Esophagus mucosa (tissue), 1 donor: ENCODE measurements around the gene USF2. TPM values are rescaled to one million over a fixed set of nuclear protein-coding genes. Genes with fewer than 3 reads are reported as not detected.
A peak's percentile ranks its signal among the peaks of the same experiment; 100 is the strongest.
"Not testable (repeated sequence)": the region's sequence is repeated elsewhere in the genome, so short reads cannot be mapped to it uniquely, and the experiment has no call there.

ENCODE experiments used
- ATAC-seq: fragments of 200-7000 bp; cut with Tn5 transposase; one replicate; pipeline ENCODE4 v1.9.1; 2020
- total RNA-seq: library from RNA; stranded (reverse); gene quantifications from one replicate; pipeline ENCODE4 v1.2.4, GENCODE V29; 2023
- donor health status: DM: yes; HTN: yes; CAD: no.

USF2 gene
- total RNA-seq, 1 donor from 2014 or later: 72.3 TPM

DNA sequence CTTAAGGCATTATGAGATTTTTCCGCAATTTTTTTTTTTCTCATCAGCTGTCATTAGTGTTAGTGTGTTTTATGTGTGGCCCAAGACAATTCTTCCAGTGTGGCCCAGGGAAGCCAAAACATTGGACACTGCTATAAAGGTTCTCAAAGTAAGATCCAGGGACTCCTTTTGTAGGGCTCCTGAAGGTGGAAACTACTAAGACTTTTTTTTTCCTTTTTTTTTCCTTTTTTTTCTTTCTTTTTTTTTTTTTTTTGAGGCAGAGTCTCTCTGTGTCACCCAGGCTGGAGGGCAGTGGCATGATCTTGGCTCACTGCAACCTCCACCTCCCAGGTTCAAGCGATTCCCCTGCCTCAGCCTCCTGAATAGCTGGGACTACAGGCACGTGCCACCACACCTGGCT, 16.7 kb downstream of the USF2 start:
- ATAC-seq: not testable (repeated sequence)

DNA sequence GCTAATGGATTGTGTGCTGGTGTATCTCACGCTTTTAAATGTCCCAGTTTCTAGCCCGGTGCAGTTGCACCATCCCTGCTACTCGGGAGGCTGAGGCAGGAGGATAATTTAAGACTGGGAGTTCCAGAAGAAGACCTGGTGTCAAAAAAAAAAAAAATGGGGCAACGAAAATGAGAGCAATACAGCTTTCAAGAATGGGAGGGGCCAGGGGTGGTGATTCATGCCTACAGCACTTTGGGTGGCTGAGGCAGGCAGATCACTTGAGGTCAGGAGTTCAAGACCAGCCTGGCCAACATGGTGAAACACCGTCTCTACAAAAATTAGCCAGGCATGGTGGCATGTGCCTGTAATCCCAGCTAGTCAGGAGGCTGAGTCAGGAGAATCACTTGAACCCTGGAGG, 17.3 kb downstream of the USF2 start:
- ATAC-seq: not testable (repeated sequence)

DNA sequence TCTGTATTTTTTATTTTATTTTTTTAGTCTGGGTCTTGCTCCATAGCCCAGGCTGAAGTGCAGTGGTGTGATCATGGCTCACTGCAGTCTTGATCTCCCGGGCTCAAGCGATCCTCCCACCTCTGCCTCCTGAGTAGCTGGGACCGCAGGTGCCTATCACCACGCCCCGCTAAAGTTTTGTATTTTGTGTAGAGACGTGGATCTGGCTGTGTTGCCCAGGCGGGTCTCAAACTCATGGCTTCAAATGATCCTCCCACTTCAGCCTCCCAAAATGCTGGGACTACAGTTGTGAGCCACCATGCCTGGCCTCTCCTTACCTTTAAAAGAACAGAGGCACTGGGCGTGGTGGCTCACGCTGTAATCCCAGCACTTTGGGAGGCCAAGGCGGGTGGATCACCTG, 19.0 kb downstream of the USF2 start:
- ATAC-seq: no peak

DNA sequence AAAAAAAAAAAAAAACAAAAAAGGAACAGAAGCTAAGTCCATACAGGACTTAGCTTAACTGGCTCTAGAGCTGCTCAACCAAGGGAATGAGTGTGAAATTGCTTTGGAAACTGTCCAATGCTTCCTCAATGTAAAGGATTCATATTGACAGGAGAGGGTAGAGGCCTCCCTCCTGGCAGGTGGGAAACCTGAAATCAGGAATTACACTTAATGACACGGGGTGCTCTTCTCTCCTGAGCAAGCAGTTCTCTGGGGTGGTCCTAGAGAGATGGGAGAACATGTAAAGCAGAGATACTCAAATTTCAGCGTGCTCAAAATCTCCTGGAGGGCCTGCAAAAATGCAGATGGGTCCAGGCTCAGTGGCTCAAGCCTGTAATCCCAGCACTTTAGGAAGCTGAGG, 19.6 kb downstream of the USF2 start:
- ATAC-seq: no peak

DNA sequence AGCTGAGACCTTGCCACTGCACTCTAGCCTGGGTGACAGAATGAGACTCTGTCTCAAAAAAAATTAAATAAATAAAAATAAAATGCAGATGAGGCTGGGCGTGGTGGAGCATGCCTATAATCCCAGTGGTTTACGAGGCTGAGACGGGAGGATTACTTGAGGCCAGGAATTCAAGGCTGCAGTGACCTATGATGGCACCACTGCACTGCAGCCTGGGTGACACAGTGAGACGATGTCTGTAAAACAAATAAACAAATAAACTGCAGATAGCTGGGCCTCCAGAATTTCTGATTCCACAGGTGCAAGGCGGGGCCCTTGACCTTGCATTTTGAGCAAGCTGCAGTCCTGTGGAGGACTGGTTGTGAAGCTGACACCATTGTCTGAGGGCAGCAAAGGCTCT, 20.1 kb downstream of the USF2 start:
- ATAC-seq: no peak

DNA sequence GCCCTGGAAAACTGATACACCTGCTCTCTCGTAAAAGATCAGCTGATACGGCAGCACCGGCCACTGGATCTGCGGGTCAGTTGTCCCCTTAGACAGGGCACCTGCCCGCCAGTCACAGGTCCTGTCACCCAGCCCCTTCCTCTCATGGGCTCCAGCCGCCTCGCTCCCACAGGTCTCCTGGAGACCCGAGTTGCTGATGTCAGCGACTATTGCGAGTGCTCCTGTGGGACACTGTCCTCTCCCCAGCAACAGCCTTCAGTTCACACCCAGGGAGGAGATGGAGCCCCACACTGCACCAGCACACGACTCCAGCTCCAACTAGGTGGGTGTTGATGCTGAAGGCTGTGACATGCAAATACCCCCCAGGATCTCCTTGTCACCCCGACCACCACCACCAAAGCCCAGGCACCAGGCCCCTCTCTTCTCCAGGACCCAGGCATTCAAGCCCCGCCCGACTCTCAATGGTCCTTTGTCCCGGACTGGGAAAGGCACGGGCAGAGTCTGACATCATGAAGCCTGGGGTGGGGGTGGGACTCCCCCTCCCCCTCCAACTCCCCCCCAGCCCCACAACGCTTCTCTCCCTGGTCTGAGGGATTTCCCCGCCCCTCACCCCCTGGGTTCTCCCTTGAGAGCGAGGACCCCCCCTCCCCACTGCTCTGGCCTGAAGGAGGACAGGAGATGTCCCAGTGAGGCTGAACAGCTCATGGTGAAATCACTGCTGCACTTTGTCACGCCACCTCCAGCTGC, 21.8 kb downstream of the USF2 start:
- ATAC-seq: no peak

DNA sequence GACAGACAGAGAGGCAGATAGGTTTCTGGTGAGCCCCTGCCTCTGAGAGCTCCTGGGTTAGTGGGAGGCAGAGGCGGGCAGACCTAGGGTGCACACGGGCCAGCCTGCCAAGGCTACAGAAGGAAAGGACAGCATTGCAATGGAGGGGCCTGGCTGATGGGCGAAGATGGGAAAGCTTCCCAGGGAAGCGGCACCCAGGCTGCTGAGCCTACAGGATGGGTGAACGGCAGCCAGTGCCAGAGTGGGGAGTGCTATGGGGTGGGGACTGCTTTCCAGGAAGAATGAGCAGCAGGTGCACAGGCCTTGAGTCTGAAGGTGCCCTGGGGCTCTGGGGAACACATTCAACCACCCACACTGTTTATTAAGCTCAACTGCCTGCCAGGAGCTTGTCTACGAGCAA, 22.5 kb downstream of the USF2 start:
- ATAC-seq: peak; percentile 34

DNA sequence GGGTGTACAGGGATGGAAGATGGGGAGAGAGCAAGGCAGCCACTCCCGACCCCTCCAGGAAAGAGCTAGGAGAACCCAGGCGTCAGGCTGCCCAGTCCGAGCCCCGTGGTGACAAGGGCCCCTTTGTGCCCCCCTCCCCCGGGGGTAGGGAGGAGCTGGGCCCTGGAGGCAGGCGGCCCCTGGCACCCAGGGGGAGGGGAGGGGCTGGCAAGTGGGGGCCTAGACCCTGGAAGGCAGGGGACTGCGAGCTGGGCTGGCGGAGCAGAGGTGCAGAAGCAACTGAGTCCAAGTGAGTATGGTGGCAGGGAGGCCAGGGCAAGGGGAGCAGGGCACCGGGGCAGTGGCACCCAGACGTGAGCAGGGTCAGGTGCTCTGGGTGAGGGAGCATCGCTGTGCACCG, 23.2 kb downstream of the USF2 start, which contains the start of gene MAG:
Gene MAG, plus strand, starts transcription at position 246 of the 400 bp plus-strand sequence. CDS start 3,248 bp downstream, outside the sequence.
- no peak for ATAC-seq

DNA sequence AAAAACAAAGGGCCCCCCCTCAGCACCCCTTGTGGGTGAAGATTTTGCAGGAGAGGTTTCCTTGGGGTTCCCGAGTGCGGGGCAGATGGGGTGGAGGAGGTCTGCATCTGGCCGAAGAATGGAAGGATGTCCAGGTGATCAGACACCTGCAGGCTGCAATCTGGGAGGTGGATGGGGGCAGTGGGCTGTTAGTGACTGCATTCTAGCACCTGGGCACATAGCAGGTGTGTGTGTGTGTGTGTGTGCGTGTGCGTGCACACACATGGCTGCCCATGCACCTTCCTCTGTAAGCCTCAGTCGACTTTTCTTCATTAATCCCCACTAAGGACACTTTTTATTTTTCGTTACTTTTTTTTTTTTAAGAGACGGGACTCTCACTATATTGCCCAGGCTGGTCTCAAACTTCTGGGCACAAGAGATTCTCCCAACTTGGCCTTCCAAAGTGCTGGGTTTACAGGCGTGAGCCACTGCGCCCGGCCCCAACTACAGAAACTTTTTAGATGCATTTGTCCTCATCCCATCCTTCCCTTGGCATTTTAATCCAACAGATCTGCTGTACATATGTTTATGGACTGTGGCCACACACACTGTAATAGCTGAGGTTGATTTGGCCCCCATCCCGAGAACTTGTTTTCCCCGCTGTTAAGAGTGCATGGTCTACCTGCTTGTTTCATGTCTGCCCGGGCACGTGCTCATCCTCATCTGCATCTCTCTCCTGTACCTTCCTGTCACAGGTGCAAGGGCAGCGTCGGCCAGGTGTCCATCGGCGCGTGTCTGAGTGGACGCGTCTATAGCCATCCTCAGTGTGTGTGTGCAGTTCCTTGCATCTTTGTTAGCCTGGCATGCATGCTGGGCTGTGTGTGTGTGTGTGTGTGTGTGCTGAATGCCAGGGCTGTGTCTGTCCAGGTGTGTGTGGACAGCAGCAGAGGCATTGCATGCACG, 23.9 kb downstream of the USF2 start:
- no peak for ATAC-seq

DNA sequence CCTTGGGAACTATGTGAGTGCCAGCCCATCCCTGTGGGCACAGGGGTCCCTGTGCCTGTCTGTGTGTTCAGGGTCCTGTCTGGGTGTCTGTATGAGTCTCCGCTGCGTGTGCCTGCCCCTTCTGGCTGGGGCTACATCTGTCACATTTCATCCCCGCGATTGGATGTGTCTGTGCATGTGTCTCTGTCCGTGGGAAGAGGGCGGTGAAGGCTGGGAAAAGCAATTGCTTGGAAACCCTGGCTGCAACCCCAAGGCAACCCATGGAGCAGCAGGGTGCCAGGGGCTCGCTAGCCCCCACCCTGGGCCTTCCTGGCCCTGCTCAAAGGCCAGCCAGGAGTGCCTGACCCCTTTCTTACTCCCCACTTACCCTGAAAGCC, 24.6 kb downstream of the USF2 start:
- ATAC-seq: no peak

DNA sequence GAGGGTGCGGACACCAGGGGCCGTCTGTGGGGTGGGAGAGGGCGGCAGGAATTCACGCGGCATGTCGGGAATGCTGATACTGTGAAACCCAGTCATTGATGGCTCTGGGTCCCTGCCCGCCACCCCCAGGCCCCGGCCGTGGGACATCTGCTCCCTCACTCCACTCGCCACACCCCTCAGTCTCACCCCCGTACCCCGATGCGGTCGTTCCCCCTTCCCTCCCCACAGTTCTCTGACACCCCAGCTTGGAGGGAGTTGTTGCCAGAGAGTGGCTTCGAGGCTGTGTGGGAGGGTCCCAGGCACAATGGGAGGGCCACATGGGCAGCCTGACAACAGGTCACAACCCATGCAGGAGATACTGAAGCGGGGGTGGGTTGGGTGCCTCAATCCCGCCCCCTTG, 25.0 kb downstream of the USF2 start:
- ATAC-seq: no peak

DNA sequence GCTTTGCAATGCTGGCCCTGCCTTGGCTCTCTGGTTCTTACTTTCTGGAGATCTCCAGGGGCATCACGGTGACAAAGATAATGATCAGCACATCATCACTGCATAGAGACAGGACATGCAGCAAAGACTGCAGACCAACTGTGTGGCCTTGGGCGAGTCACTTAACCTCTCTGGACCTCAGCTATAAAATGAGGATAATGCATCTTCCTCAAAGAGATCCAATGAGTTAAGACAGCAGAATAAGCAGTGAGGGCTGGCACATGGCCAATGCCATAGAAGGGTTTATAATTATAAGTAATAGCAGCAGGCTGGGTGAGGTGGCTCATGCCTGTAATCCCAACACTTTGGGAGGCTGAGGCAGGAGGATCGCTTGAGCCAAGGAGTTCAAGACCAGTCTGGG, 25.6 kb downstream of the USF2 start:
- no peak for ATAC-seq

DNA sequence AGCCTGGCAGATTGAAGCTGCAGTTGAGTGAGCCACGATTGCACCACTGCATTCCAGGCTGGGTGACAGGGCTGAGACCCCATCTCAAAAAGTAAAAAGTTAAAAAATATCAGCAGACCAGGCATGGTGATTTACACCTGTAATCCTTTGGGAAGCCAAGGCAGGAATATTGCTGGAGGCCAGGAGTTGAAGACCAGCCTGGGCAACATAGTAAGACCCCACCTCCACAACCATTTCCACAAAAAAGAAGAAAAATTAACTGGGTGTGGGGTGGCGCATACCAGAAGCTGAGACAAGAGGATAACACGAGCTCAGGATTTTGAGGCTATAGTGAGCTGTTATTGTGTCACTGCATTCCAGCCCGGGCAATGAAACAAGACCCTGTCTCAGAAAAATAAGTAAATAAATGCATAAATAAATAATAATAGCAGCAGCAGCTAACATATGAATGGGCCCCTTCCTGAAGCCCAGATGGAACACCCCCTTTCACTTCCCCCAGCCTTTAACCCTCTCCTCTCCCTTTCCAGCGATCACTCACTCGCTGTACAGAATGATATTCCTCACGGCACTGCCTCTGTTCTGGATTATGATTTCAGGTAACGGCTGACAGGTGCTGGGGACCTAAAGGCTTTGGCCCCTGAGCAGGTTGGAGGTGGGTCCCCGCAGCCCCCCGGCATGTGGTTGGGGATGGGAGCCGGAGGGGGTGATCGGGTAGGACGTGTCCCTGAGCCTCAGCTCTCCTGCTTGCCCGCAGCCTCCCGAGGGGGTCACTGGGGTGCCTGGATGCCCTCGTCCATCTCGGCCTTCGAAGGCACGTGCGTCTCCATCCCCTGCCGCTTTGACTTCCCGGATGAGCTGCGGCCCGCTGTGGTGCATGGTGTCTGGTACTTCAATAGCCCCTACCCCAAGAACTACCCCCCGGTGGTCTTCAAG, 26.4 kb downstream of the USF2 start:
- no peak for ATAC-seq

DNA sequence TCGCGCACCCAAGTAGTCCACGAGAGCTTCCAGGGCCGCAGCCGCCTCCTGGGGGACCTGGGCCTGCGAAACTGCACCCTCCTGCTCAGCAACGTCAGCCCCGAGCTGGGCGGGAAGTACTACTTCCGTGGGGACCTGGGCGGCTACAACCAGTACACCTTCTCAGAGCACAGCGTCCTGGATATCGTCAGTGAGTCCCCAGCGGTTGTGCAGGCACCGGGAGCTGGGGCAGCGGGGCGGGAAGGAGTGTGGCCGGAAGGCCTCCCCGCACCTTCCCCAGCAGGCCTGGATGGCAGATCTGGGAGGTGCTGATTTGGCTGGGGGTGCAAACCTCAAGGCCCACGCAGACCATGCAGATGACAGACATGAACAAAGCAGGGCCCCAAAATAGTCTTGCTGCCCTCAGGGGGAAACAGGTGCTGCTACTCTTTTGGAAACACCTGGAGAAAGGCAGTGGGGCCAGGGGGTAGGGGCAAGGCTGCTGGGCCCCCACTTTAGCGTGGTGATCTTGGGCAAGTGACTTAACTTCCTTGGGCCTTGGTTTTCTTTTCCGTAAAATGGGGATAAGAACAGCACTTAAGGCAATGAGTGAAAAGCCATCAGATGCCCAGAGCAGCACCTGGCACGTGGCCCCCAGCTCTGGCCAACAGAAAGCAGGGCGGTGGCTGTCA, 27.2 kb downstream of the USF2 start:
- no peak for ATAC-seq

DNA sequence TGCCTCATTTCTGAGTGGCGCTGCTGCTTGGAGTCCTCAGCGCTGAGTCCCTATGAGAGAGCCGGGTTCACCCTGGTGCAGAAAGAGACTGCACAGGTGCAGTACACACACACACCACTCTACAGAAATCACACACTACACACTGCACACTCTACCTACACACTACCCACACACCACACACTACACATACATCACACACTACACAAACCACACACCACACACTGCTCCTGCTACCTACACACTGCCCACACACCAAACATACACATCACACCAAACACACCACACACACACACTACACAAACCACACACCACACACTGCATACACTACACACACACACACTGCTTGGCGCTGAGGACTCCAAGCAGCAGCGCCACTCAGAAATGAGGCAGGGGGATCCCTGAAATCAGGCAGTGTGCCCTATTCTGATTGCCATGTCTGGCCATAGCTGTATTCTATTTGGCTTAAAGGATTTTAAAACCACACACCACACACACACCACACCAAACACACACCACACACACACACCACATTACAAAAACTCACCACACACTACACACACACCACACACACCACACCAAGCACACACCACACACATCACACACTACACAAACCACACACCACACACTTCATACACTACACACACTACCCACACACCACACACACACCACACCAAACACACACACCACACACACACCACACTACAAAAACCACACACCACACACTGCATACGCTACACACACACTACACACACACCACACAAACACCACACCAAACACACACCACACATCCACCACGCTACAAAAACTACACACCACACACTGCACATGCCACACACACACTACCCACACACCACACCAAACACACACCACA, 28.1 kb downstream of the USF2 start:
- ATAC-seq: no peak

DNA sequence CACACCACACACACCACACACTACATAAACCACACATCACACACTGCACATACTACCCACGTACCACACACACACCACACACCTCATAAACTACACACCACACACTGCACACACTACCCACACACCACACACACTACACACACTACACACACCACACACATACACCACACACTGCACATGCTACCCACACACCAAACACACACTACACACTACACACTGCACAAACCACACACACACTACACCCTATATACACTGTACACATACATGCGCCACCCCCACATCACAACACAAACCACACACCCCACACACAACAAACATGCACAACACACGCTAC, 28.7 kb downstream of the USF2 start:
- no peak for ATAC-seq

DNA sequence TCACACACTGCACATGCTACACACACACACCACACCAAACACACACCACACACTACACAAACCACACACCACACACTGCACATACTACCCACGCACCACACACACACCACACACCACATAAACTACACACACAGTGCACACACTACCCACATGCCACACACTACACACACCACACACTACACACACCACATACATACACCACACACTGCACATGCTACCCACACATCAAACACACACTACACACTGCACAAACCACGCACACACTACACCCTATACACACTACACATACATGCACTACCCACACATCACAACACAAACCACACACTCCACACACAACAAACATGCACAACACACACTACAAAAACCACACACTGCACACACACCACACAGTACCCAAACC, 29.2 kb downstream of the USF2 start:
- no peak for ATAC-seq

DNA sequence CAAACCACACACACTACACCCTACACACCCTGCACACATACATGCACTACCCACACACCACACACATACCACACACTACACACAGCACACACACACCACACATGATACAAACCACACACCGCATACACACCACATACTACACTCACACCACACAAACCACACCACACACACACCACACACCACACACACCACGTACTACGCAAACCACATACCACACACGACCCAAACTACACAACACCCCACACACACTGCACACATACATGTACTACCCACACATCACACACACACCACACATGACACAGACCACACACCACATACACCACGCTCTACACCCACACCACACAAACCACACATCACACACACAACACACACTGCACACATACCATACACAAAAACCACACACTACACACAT, 29.8 kb downstream of the USF2 start:
- ATAC-seq: no peak

DNA sequence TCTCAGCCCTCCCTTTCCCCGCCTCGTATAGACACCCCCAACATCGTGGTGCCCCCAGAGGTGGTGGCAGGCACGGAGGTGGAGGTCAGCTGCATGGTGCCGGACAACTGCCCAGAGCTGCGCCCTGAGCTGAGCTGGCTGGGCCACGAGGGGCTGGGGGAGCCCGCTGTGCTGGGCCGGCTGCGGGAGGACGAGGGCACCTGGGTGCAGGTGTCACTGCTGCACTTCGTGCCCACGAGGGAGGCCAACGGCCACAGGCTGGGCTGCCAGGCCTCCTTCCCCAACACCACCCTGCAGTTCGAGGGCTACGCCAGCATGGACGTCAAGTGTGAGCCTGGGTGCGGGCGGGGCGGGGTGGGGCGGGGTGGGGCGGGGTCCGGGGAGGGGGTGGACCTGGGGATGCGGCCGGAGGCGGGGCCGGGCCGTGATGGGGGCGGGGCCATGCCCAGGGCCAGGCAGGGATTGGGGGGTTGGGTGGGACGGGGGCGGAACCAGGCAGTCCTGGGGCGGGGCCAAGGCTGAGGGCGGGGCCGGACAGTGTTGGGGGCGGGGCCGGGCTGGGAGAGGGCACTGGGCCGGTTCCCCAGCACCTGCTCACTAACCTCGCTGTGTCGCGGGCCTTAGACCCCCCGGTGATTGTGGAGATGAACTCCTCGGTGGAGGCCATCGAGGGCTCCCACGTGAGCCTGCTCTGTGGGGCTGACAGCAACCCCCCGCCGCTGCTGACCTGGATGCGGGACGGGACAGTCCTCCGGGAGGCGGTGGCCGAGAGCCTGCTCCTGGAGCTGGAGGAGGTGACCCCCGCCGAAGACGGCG, 31.0 kb downstream of the USF2 start:
- peak; percentile 7 for ATAC-seq

DNA sequence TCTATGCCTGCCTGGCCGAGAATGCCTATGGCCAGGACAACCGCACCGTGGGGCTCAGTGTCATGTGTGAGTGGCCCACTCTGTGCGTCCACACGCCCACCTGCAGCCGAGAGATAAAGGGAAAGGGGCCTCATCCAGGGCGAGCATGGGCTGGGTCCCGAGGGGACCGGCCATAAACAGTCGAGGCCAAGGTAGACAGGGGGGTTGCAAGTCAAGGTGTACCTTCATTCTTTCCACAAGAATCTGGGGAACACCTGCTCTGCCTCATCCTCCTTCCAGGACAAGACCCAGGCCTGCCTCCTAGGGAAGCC, 31.5 kb downstream of the USF2 start:
- ATAC-seq: no peak

DNA sequence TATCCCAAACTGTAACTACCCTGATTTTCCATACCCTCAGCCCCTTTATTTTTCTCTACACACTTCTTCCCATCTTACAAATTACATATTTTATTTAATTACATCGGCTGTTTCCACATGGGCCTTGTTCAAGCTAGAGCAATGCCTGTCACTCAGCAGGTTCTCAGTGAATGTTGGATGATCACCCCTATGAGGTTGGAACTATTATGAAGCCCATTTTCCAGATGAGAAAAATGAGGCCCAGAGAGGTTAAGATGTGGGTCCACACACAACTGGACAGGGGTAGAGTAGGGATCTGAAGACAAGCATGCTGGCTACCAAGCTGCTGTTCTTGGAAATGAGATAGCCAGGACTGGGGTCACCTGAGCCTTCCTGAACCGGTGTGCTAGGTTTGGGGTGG, 33.2 kb downstream of the USF2 start:
- no peak for ATAC-seq
